Endothelial cell (in vitro differentiated cells): ENCODE data around the gene NRM. TPM values are rescaled to one million over a fixed set of nuclear protein-coding genes. Genes with fewer than 3 reads are reported as not detected.
A peak's percentile ranks its signal among the peaks of the same experiment; 100 is the strongest.

Source experiments
- DNase-seq: peaks from one replicate; pipeline ENCODE4 v3.0.0; 2021; ENCODE audit warnings: low spot score
- H3K27ac Mint-ChIP-seq: one replicate; pipeline ENCODE4 v1.8.0; 2021; ENCODE audit warnings: mixed read lengths, inconsistent platforms; ENCODE audit not compliant: unreplicated experiment
- H3K27me3 Mint-ChIP-seq: one replicate; pipeline ENCODE4 v1.8.0; 2021; ENCODE audit warnings: mild to moderate bottlenecking, moderate library complexity, mixed read lengths, inconsistent platforms; ENCODE audit not compliant: unreplicated experiment
- H3K36me3 Mint-ChIP-seq: one replicate; pipeline ENCODE4 v1.8.0; 2021; ENCODE audit warnings: mild to moderate bottlenecking, low read depth, mixed read lengths, inconsistent platforms; ENCODE audit not compliant: unreplicated experiment
- H3K4me1 Mint-ChIP-seq: one replicate; pipeline ENCODE4 v1.8.0; 2021; ENCODE audit warnings: mild to moderate bottlenecking, mixed read lengths, inconsistent platforms; ENCODE audit not compliant: unreplicated experiment
- H3K4me3 Mint-ChIP-seq: one replicate; pipeline ENCODE4 v1.8.0; 2021; ENCODE audit warnings: mild to moderate bottlenecking, mixed read lengths, inconsistent platforms; ENCODE audit not compliant: unreplicated experiment
- H3K9me3 Mint-ChIP-seq: one replicate; pipeline ENCODE4 v1.8.0; 2021; ENCODE audit warnings: mixed read lengths, inconsistent platforms; ENCODE audit not compliant: unreplicated experiment
- CTCF ChIP-seq: fragments of 200-600 bp; sonication (generic); IDR thresholded peaks from one replicate; pipeline ENCODE4 v1.5.0; 2021; ENCODE audit warnings: antibody characterized with exemption; ENCODE audit not compliant: unreplicated experiment
- long read RNA-seq: library from polyadenylated mRNA; unstranded; transcript quantifications from one replicate; pipeline ENCODE4 v2.0.0, GENCODE V29; 2020; ENCODE audit not compliant: unreplicated experiment
- total RNA-seq: library from RNA; stranded (reverse); fragmentation: NEBNext Ultra II Directional; extraction: Animal tissue kit (Norgen Biotek cat#: 25700); gene quantifications from one replicate; pipeline ENCODE4 v1.2.1, GENCODE V29; 2021; ENCODE audit not compliant: unreplicated experiment

The NRM gene
- 26.0 TPM for total RNA-seq
- long read RNA-seq, transcript NRM-203 (4 exons, 1,734 nt), result major isoform, 13 of 19 reads
- long read RNA-seq, partial matches to known transcripts, result 2 of 19 reads
- long read RNA-seq, other reads (novel, unspliced or antisense), result 0 of 19 reads

GRCh38 chr6:30690403-30691207 is at the start of gene NRM:
NRM (minus strand) TSS chr6:30690984; CDS start chr6:30690974, 10 bp downstream.
- Mint-ChIP-seq H3K9me3 (no peaks in the 10 kb centered on the region), H3K36me3 (peaks cover 11% of the 10 kb centered on the region), H3K4me1 (peaks cover 36% of the 10 kb centered on the region), H3K4me3 (peak within 1 kb of the TSS; percentile 94), H3K27me3 (peaks cover 11% of the 10 kb centered on the region), H3K27ac (peak within 1 kb of the TSS; percentile 87)
- TF ChIP-seq CTCF, result no peak
- DNase-seq, result peak; percentile 92

- Mint-ChIP-seq H3K9me3 (no peaks in the 10 kb centered on the region), H3K36me3 (peaks cover 37% of the 10 kb centered on the region), H3K4me1 (peaks cover 38% of the 10 kb centered on the region), H3K4me3 (peak overlapping the region; percentile 83), H3K27ac (peak overlapping the region; percentile 86), H3K27me3 (peaks cover 3% of the 10 kb centered on the region)
- TF ChIP-seq CTCF, result no peak
- no peak for DNase-seq
Observed at GRCh38 chr6:30740540-30740870, 49.7 kb upstream of the NRM start.

GRCh38 chr6:30738532-30738931 is 47.7 kb upstream of the NRM start:
- Mint-ChIP-seq H3K4me3 (peak overlapping the region; percentile 51), H3K36me3 (peaks cover 41% of the 10 kb centered on the region), H3K9me3 (no peaks in the 10 kb centered on the region), H3K27me3 (peaks cover 3% of the 10 kb centered on the region), H3K4me1 (peaks cover 38% of the 10 kb centered on the region), H3K27ac (no peak overlapping the region)
- TF ChIP-seq CTCF, result no peak
- no peak for DNase-seq

- peaks cover 22% of the 10 kb centered on the region for H3K4me1 Mint-ChIP-seq
- DNase-seq, result no peak
- H3K27ac Mint-ChIP-seq, result no peak overlapping the region
- H3K9me3 Mint-ChIP-seq, result no peaks in the 10 kb centered on the region
- TF ChIP-seq CTCF, result no peak
- peaks cover 38% of the 10 kb centered on the region for H3K36me3 Mint-ChIP-seq
- no peak overlapping the region for H3K4me3 Mint-ChIP-seq
- peaks cover 3% of the 10 kb centered on the region for H3K27me3 Mint-ChIP-seq
Observed at GRCh38 chr6:30735668-30736314, 45.0 kb upstream of the NRM start.
